Gastrocnemius medialis (tissue), 4 donors: ENCODE data around the gene SLTM. TPM values are rescaled to one million over a fixed set of nuclear protein-coding genes. Genes with fewer than 3 reads are reported as not detected.
"Not testable (repeated sequence)": the region's sequence is repeated elsewhere in the genome, so short reads cannot be mapped to it uniquely, and the experiment has no call there.

Experiments used
- ATAC-seq, 2 donors: fragments of 150-250 bp; one replicate each; pipeline ENCODE4 v1.9.1; 2016
- DNase-seq, 2 donors: peaks; one replicate each; pipeline ENCODE4 v3.0.0-alpha.2; 2019
- H3K27ac ChIP-seq, 4 donors: fragments of 200-600 bp; sonication (generic); 1 replicate in 1 of 4; 2 replicates in 3 of 4; pipeline ENCODE4 v1.5.1; 2016 to 2018; ENCODE audit warnings: mild to moderate bottlenecking in 2 of 4, moderate library complexity in 1 of 4
- H3K27me3 ChIP-seq, 3 donors: fragments of 200-600 bp; sonication (generic) in 2 of 3; 1 replicate in 1 of 3; 2 replicates in 2 of 3; pipeline versions ENCODE4 v1.5.1 to v1.6.0; 2016 to 2019; ENCODE audit warnings: mild to moderate bottlenecking in 1 of 3, moderate library complexity in 1 of 3
- H3K36me3 ChIP-seq, 2 donors: fragments of 200-600 bp; sonication (generic) in 1 of 2; one replicate each; pipeline ENCODE4 v1.5.1; 2017 to 2018
- H3K4me1 ChIP-seq, 2 donors: fragments of 200-600 bp; sonication (generic) in 1 of 2; one replicate each; pipeline ENCODE4 v1.5.1; 2016 to 2017; ENCODE audit warnings: mild to moderate bottlenecking in 2 of 2
- H3K4me3 ChIP-seq, 4 donors: fragments of 200-600 bp; sonication (generic) in 3 of 4; 1 replicate in 1 of 4; 2 replicates in 3 of 4; pipeline ENCODE4 v1.5.1; 2016 to 2019; ENCODE audit warnings: mild to moderate bottlenecking in 2 of 4
- H3K9me3 ChIP-seq, 3 donors: fragments of 200-600 bp; sonication (generic) in 2 of 3; 1 replicate in 1 of 3; 2 replicates in 2 of 3; pipeline ENCODE4 v1.5.1; 2016 to 2019
- CTCF ChIP-seq, 5 experiments: fragments of 450-650 bp in 3 of 5; fragments of 200-600 bp in 2 of 5; sonication (generic) in 2 of 5; IDR thresholded peaks in 4 of 5; conservative IDR thresholded peaks in 1 of 5; 1 replicate in 4 of 5; 2 replicates in 1 of 5; pipeline ENCODE4 v1.5.1; 2016 to 2019; ENCODE audit warnings: antibody characterized with exemption in 5 of 5, mild to moderate bottlenecking in 3 of 5, moderate library complexity in 3 of 5
- POLR2A ChIP-seq, 2 donors: fragments of 450-650 bp; IDR thresholded peaks; one replicate each; pipeline ENCODE4 v1.6.1; 2017; ENCODE audit warnings: antibody characterized with exemption in 2 of 2, mild to moderate bottlenecking in 2 of 2, moderate library complexity in 2 of 2
- in situ Hi-C, 4 donors: fragments of 200-750 bp; cut with MboI; loops; one replicate each; pipeline versions ENCODE4 v1.15.0 to v1.8.0; 2017; ENCODE audit warnings: low sequenced_read_pairs in 4 of 4
- intact Hi-C: fragments of 100-400 bp; cut with DNase I; formaldehyde crosslinking; loops from one replicate; pipeline ENCODE4 v1.15.1; 2023; ENCODE audit warnings: low total_unique reads
- total RNA-seq, 4 donors: library from RNA; depleted of rRNA; stranded (reverse); fragments of >200 nt; gene quantifications; one replicate each; pipeline versions ENCODE4 v1.1.0 to v1.2.3, GENCODE V29; 2016

SLTM gene
- total RNA-seq, 4 donors from 2014 or later: 46.5 to 76.2 (median 60.9) TPM

GRCh38 chr15:58842713-58843396 is 90.6 kb downstream of the SLTM start:
- in situ Hi-C loops (no loop called here), intact Hi-C loops (no loop called here)
- no peak overlapping the region for H3K27ac ChIP-seq
- H3K36me3 ChIP-seq: peaks cover 0 to 8% of the 10 kb centered on the region in 2 donors
- TF ChIP-seq POLR2A (IDR thresholded peaks at IDR 0.05): no peak
- TF ChIP-seq CTCF (IDR thresholded peaks at IDR 0.05 in 4 of 5, conservative IDR thresholded peaks at IDR 0.05 in 1 of 5): no peak
- H3K27me3 ChIP-seq: no peaks in the 10 kb centered on the region
- DNase-seq: no peak
- ATAC-seq: no peak
- H3K4me1 ChIP-seq: no peaks in the 10 kb centered on the region
- H3K4me3 ChIP-seq: no peak overlapping the region
- no peaks in the 10 kb centered on the region for H3K9me3 ChIP-seq

GRCh38 chr15:58840048-58840447 is 93.4 kb downstream of the SLTM start:
- H3K4me3 ChIP-seq: no peak overlapping the region
- TF ChIP-seq POLR2A (IDR thresholded peaks at IDR 0.05) (no peak), CTCF (IDR thresholded peaks at IDR 0.05 in 4 of 5, conservative IDR thresholded peaks at IDR 0.05 in 1 of 5) (no peak)
- H3K27me3 ChIP-seq: no peaks in the 10 kb centered on the region
- in situ Hi-C loops: no loop called here
- H3K36me3 ChIP-seq: peaks cover 0 to under 1% of the 10 kb centered on the region in 2 donors
- ATAC-seq (no peak), DNase-seq (no peak)
- H3K27ac ChIP-seq: no peak overlapping the region
- no peaks in the 10 kb centered on the region for H3K9me3 ChIP-seq
- no peaks in the 10 kb centered on the region for H3K4me1 ChIP-seq
- intact Hi-C loops: no loop called here

- no peak for DNase-seq
- H3K36me3 ChIP-seq: peaks cover 0 to 6% of the 10 kb centered on the region in 2 donors
- no peak overlapping the region for H3K4me3 ChIP-seq
- no peaks in the 10 kb centered on the region for H3K9me3 ChIP-seq
- intact Hi-C loops: no loop called here
- H3K27ac ChIP-seq: no peak overlapping the region
- no peaks in the 10 kb centered on the region for H3K4me1 ChIP-seq
- in situ Hi-C loops: no loop called here
- H3K27me3 ChIP-seq: no peaks in the 10 kb centered on the region
- ATAC-seq: no peak
- TF ChIP-seq POLR2A (IDR thresholded peaks at IDR 0.05): no peak
- TF ChIP-seq CTCF (IDR thresholded peaks at IDR 0.05 in 4 of 5, conservative IDR thresholded peaks at IDR 0.05 in 1 of 5): no peak
Observed at GRCh38 chr15:58839485-58839884, 94.0 kb downstream of the SLTM start.

GRCh38 chr15:58833681-58834426 is 99.6 kb downstream of the SLTM start:
- peaks cover 0 to 22% of the 10 kb centered on the region in 2 donors for H3K36me3 ChIP-seq
- H3K27ac ChIP-seq, DNase-seq, in situ Hi-C loops, H3K4me1 ChIP-seq, H3K9me3 ChIP-seq, H3K27me3 ChIP-seq, H3K4me3 ChIP-seq, ATAC-seq, intact Hi-C loops: not testable (repeated sequence)

GRCh38 chr15:58830556-58830955 is 102.9 kb downstream of the SLTM start:
- TF ChIP-seq POLR2A (IDR thresholded peaks at IDR 0.05): no peak
- no peak for TF ChIP-seq CTCF (IDR thresholded peaks at IDR 0.05 in 4 of 5, conservative IDR thresholded peaks at IDR 0.05 in 1 of 5)
- DNase-seq (no peak), ATAC-seq (no peak)
- Histone ChIP-seq H3K27ac (no peak overlapping the region), H3K4me1 (no peaks in the 10 kb centered on the region), H3K4me3 (no peak overlapping the region), H3K27me3 (no peaks in the 10 kb centered on the region), H3K36me3 (peaks cover 0 to 40% of the 10 kb centered on the region in 2 donors), H3K9me3 (no peaks in the 10 kb centered on the region)
- in situ Hi-C loops (no loop called here), intact Hi-C loops (no loop called here)
